GM12892 (cell line): ENCODE data around the gene KIF26B.

Experiments
- POLR2A ChIP-seq: IDR thresholded peaks from 2 replicates; pipeline ENCODE4 v1.6.1; 2011; ENCODE audit warnings: low read depth, low read length, control low read depth
- POLR2AphosphoS5 ChIP-seq: IDR thresholded peaks from 2 replicates; pipeline ENCODE4 v1.6.1; 2011; ENCODE audit warnings: low read depth, low read length, control low read depth
- TAF1 ChIP-seq: IDR thresholded peaks from 2 replicates; pipeline ENCODE4 v1.6.1; 2011; ENCODE audit warnings: low read depth, mild to moderate bottlenecking, control low read depth, low read length, borderline replicate concordance

GRCh38 chr1:245448975-245449431 is 294.2 kb downstream of the KIF26B start:
- TF ChIP-seq POLR2A (no peak), TAF1 (no peak), POLR2AphosphoS5 (no peak)
